ENCODE results near the gene PLA1A.
"Not testable (repeated sequence)": the region's sequence is repeated elsewhere in the genome, so short reads cannot be mapped to it uniquely, and the experiment has no call there.

Gene PLA1A

DNA sequence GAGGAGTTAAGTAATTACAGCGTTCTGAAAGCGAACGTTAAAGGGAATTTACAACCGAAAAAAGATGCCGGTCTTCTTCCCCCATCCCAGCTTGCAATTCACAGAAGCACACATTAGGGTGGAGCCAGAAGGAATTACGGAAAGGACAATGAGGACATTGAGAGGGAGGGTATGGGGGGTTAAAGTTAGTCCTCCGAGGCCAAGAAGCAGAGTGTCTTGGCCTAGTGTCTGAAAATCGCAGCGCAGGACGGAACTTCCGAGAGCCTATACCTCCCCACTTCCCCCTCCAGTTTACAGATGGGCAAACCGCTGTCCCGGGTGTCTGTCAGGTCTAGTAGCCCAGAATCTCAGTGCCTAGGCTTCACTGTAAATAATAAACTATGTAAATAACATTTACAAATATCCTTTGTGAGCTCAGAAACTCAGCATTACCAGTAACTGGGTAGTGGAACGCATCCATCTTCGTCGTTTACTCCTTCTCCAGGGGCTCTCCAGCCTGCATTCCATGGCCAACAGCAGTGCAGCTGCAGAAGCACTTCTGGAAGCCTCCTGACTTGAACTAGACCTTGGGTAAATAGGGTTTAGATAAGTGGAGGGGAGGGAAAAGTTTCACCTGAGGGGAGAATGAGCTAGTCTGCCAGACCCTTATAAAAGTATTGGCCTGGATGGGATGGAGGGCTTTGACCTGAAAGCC is 17.5 kb upstream of the PLA1A start:
- ATAC-seq, result peak; percentile 31 to 40

DNA sequence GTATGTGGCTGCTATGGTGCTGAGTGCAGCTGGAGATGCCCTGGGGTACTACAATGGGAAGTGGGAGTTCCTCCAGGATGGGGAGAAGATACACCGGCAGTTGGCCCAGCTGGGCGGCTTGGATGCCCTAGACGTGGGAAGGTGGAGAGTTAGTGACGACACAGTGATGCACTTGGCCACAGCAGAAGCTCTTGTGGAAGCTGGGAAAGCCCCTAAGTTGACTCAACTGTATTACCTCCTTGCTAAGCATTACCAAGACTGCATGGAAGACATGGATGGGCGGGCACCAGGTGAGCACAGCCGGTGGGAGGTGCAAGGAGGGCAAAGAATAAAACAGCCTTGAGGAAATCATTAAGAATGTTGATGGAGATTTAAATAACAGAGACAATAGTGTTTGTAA is 15.5 kb upstream of the PLA1A start:
- ATAC-seq, result peak; percentile 77 to 87

DNA sequence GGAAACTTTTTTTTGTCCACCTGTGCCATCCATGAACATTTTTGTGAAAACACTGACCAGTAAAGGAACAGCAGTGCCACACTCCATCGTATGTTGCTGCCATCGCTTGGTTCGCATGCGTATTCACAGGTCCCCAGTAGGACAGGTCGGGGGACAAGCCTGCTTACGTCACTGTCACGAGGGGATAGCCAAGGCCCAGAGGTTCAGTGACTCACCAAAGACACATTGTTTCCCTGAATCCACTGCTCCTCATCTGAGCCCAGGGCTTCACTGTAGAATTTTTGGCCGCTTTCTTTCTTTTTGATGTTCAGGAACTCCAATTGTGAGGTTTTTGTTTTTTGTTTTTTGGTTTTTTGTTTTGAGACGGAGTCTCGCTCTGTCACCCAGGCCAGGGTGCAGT is 12.5 kb upstream of the PLA1A start:
- no peak for ATAC-seq

DNA sequence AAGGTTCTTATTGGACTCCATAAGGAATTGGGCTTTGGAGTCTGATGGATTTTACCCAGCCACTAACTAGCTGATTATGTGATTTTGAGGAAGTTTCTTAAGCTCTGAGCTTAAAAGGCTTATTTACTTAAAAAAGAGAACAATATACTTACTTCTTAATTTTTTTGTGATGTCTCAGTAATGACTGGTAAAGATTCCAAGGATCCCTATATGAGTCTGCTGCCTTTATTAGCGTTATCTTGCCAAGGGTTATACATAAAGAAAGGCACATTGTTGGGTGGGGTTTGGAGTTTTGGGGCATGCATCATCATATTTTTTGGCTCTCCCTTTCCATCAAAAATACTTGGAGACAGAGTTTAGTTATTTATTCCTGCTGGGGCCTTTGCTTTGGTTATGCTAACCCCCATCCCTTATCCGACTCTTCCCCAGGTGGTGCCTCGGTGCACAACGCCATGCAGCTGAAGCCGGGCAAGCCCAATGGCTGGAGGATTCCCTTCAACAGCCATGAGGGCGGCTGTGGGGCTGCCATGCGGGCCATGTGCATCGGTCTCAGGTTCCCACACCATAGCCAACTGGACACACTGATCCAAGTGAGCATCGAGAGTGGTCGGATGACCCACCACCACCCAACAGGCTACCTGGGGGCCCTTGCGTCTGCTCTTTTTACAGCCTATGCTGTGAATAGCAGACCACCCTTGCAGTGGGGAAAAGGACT is 11.7 kb upstream of the PLA1A start:
- ATAC-seq, result no peak

DNA sequence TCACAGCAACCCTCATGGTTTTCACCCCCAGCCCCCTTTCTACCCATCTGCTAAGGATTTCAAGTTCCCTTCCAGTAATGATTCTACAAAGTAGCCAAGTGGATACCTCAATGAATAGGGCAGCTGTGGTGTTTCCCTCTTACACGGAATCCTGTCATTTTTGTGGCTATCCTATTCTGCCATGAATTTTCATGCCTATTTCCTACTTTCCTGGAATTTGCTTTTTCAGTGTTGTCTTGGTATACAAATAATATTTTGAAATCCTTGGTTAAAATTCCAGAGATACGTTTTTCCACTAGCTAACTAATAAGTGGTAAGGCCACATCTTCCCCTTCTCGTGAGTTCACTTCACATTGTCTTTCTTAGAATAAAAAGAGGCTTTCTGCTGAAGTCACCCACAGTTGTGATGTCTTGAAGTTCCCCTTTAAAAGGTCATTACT is 10.9 kb upstream of the PLA1A start:
- ATAC-seq, result no peak

DNA sequence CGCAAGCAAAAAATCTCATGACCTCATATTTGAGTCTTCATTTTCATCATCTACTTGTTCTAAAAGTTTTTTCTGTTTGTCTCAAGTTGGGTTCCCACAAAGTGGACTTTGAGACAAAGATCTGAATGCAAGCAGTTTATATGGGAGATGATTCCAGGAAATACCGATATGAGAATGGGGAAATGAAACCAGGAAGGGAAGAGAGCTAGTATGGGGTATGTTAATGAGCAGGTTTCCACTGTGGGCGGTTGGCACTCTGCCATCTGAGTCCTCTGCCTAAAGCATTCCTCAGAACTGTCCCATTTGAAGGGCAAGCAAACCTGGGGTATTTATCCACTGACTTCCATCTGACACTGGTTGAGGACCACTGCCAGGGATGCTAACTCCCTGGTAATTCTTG is 9.6 kb upstream of the PLA1A start:
- peak in 1 of 2 donors; percentile 17 for ATAC-seq

DNA sequence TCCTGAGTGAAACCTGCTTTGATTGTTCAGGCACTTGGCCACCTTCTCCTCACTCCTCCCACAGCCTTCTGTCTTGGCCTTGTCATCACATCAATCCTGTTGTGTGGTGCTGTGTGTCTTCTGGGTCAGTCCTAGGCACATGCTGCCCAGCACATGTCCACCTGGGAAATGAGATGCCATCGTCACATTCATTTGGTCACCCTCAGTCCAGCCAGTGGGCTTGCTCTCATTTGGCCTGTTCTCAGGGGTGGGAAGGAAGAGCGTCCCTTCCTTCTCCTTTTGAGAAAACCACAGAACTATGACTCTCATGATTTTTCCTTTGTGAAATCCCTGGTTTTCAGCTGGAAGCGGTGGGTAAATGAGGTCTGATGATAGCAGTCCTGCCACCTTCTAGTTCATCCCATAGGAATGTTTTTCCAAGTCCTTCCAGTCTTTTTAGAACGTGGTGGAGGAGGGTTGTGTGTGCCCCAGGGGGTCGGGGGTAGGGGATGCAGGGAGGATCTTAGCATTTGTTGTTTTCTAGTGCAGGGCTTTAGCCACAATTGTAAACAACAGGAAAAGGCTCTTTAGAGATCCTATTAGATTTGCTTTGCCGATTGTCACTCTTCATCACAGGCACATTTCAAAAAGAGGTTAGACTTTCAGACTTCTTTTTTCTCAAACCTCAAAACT is 8.4 kb upstream of the PLA1A start:
- no peak for ATAC-seq

DNA sequence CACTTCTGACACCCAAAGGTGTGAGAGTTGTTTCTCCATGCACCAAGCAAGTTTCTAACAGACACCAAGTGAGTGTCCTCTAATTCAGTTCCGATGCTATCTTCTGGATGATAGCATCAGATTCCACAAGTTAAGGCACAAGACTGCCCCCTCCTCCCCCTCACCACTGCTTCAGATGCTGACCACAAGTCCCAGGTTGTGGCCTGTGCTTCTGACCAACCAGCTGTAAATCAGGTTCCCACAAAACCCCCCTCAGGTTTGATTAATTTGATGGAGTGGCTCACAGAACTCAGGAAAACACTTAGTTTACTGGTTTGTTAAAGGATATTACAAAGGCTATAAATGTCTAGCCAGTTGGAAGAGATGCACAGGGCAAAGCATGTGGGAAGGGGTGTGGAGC is 7.0 kb upstream of the PLA1A start:
- ATAC-seq, result no peak

DNA sequence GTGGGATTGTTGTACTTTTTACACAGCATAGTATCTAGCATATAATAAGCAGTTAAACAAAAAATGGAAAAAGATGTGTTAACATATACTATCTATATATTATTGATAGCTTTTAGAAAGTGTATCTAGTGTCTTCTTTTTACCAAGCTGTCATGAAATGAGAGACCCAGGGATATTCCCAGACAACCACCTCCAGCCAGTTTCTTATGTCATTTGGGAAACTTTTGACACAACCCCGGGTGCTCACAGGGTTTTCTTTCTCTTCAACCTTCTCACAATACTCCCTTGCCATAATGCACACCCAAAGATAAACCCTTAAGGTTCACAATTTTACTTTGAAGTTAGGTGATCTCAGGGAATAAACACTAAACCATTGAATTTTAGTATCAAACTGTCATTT is 4.8 kb upstream of the PLA1A start:
- no peak for ATAC-seq

DNA sequence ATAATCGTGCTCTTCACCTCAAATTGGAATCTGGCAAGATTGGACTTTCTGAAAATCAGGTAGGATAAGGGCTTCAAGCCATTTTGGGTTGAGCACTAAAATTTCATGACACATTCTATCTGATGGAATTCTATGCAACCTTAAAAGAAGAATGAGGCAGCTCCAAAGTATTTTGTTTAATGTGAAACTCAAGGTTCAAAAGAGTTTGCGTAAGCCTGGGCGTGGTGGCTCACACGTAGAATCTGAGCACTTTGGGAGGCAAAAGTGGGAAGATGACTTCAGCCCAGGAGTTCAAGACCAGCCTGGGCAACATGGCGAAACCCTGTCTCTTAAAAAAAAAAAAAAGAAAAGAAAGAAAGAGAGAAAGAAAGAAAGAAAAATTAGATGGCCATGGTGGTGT is 3.6 kb upstream of the PLA1A start:
- no peak for ATAC-seq

DNA sequence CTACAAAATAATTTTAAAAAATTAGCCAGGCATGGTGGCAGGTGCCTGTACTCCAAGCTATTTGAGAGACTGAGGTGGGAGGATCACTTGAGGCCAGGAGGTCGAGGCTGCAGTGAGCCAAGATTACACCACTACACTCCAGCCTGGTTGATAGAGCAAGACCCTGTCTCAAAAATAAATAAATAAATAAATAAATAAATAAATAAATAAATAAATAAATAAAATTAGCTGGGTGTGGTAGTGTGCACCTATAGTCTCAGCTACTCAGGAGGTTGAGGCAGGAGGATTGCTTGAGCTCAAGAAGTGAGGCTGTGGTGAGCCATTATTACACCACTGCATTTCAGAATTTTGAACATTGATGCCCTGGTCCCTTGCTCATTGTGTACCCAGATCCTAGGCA is 2.8 kb upstream of the PLA1A start:
- not testable (repeated sequence) for ATAC-seq

DNA sequence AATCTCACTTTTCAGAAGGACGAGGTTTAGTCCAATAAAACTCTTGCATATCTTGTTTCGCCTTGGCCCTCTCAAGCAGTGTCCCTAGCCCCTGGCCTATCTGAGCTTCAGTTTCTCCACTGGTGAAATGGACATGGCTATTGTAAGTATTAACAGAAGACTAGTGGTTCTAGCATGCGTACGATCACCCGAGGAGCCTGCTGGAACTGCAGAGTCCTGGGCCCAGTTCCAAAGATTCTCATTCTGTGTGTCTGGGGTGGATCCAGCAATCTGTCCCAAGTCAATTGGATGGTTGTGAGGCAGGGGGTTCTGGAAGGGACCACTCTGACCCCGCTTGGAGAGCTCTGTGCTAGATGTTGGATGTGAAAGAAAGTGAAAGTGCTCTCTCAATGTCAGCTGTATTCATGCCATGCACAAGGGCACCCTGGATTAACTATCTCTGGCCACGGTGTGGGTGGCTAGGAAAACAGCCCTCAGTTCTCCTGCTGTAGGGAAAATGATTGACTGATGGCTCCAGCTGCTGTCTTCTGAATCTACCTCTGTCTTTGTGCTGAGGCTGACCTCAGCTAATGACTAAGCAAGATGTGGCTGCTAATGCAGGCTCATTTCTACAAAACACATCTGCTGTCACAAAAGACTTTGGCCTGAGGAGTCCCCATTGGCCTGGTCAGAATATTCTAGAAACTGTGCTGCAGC is 1.9 kb upstream of the PLA1A start:
- no peak for ATAC-seq

DNA sequence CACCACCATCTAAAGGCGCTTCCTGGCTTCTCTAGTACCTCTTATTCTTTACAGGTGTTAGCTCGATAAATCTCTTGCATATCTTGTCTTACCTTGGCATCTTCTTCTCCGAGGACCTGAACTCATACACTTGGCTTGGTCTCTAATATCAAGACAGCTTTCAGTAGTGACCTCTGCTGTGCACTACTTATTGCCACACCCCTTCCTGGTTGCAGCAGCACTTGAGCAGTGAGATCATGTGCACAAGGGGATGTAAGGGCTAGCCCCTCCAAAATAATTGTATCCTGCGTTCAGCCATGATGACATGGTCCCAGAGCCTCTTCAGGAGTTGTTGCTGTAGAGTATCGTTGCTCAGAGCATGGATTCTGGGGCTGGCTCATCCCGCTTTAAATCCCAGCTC is 1.3 kb upstream of the PLA1A start:
- ATAC-seq, result no peak

DNA sequence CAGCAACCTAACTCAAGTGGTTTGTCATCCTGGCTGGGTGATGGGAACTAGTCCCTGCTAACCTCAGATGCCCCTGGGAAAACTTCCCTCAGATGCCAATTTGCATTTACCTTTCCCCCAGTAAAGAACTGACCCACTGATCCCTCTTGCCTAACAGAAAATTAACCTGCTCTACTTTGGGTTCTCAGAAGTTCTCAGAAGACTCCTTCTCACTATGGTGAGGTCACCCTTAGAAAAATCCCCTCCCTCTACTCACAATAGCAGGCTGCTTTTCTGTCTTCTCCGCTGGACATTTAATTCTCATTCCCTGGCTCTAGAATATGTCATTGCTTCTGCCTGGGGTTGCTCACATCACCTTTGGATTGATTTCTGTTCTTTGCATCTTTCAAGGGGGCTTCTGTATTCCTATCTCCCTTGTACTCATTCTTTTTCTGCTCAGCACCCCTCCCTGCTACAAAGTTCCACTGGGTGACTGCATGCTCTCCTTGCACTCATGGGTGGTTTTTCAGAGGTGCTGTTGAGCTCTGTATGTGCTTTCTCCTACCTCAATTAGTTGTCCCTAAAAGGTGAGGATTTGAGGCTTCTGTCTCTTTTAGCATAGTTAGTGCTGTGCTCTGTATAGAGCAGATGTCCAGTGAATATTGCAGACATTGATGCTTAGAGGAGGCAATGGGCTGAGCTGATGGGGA is 869 bp downstream of the PLA1A start:
- peak; percentile 45 to 46 for ATAC-seq

DNA sequence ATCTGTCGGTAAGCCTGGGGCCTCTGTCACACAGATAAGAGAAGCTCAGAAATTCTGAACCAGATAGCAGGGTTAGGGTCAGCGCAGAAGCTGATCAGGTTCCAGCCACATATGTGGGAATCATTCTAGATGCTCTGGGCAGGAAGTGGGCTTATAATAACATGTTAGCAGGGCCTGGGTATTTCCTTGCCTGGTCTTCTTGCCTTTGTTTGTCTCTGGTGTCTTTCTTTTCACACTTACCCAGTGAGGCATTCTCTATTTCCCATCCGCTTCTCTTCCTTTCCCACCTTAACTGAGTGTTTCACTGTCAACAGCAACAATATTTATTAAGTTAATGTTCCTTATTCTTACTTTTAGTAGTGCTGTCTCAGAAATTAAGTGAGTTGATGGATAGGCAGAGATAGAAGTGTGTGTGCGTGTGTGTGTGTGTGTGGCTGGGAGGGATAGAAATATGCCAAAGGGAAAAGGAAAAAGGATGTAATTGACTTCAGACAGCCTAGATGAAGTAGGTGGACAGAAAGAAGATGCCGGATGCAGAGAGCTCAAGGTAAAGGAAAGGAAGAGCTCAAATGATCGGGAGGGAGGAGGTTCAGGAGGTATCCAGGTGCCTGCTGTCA is 2.0 kb downstream of the PLA1A start:
- ATAC-seq, result no peak

DNA sequence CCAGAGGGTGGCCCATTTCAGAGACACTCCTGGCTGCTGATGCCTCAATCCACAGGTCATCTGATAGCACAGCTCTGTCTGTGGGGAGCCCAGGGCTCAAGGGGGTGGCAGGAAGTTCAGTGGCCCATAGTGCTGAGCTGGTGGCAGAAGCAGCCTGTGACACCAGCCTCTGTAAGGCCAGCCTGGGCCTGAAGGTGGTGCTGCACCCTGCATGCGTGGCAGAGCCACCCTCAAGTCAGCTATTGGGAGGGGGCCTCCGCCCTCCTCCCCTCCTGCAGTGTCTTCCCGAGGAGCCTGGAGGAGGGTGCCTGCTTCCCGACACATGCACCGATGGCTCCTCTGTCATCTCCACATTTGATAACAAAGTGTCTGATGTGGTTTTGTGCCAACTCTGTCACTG is 3.0 kb downstream of the PLA1A start:
- ATAC-seq, result peak; percentile 45 to 50

DNA sequence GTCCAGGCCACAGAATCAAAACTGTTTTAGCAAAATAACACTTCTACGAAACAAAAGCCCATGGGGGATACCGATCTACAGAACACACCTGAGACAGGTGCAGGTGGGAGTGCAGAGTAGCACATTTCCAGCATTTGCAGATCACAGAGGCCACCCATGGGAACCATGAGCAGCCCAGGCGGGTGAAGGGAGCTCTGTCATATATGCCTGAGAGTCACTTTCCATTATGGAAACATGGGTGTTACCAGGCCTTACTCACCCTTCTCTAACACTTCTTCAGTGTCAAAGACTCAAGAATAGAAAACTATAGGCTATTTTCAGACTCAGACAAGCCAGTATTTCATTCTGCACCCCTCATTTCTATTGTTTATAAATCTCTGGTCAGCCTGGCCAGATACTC is 3.5 kb downstream of the PLA1A start:
- peak; percentile 52 to 53 for ATAC-seq

DNA sequence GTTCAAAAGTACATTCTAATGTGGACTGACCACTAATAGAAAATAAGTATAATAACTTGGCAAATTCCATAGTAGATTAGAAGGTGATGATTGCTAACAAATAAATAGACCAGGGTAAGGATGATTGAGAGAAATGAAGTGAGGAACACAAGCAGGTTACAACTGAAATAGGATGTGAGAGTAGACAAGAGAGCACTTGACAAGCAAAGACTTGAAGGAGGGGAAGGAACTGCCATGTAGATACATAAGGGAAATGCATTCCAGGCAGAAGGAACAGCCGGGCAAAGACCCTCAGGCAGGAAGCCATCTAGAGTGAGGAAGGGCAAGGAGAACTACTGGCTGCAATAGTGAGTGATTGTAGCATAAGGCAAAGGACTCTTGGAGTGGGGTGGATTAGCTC is 5.0 kb downstream of the PLA1A start:
- ATAC-seq, result no peak

DNA sequence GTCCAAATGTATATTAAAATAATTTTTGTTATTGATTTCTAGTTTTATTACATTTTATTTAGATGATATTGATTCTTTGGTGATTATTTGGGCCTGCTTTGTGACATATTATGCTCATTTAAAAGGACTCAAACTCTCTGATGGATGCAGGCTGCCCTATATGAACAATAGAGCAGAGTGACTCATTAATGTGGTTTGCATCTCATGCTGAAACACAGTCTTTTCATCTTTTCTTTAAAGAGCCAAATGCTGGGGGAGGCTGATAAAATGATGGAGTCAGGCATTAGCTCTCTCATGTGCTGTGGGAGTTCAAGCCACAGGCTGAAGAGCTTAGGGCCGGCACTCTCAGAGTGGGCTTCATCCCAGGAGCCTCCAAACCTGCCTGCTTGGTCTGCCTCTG is 7.2 kb downstream of the PLA1A start:
- peak; percentile 75 to 85 for ATAC-seq

DNA sequence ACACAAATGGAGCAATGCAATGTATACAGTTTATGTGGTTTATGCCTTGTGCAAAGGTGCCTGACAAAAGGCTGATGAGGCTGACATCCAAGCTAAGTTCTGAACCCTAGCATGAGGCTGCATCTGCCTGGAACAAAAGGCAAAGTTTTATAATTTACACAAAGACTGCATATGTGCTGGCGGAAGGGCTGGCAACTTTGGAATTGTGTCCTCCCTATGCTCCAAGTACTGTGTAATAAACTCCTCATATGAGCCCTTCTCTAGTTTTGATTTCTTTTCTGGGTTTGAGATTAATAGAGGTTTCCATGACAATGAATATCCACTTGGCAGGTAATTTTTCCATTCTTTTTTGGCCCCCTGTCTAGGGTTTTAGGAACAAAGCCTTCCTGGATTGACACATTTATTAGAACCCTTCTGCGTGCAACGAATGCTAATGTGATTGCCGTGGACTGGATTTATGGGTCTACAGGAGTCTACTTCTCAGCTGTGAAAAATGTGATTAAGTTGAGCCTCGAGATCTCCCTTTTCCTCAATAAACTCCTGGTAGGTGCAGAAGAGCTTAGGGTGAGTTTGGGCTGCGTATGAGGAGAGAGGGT is 10.8 kb downstream of the PLA1A start:
- ATAC-seq, result no peak

DNA sequence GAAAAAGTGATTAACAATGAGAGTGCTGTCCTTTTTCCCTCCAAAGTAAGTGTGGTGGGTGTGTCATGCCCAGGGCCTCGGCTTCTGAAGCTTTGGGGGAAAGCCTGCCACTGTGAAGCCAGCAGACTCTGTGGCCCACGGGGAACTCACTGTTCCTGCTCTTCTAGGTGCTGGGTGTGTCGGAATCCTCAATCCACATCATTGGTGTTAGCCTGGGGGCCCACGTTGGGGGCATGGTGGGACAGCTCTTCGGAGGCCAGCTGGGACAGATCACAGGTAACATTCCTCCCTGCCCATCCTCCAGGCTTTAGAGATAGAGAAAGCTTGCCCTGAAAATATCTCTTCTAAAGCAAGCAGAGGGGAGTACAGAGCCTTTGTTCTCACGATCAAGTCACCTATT is 11.6 kb downstream of the PLA1A start:
- no peak for ATAC-seq

DNA sequence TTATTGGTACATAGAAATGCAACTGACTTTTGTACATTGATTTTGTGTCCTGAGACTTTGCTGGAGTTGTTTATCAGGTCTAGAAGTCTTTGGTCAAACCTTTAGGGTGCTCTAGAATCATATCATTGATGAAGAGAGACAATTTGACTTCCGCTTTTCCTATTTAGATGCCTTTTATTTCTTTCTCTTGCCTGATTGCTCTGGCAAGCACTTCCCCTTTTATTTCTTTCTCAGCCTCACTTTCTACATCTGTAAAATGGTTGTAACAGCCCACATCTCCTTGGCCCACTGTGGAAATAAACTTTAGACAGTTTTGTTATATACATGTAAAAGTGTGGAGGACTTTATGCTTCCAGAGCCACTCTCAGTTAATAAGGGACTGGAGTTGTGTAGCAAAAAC is 14.0 kb downstream of the PLA1A start:
- ATAC-seq, result no peak

Data from activated CD4-positive, CD25-positive, alpha-beta regulatory T cell treated with anti-CD3 and anti-CD28 coated beads, Interleukin-2, amount 50 U/mL, for 24 hours (primary cell).